GM21619 (cell line): ENCODE results near the gene IL4R.
"Not testable (repeated sequence)": the region's sequence is repeated elsewhere in the genome, so short reads cannot be mapped to it uniquely, and the experiment has no call there.

Experiments used
- ATAC-seq: cut with Tn5 transposase; IDR thresholded peaks from one replicate; pipeline ENCODE4 v1.9.1; 2021; ENCODE audit not compliant: unreplicated experiment

Gene IL4R

DNA sequence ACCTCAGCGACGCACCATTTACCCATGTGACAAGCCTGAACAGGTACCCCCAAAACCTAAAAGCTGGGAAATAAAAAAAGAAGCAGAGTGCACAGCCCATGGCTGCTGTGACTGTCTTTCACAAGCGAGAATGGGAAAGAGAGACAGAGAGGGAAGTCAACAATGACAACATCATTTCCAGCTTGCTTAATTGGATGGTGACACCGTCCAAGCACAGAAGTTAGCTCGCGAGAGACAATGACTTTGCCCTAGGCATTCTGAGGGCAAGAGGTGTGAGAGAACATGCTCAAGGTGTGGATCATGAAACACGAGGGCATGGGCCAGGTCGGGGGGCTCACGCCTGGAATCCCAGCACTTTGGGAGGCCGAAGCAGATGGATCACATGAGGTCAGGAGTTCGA lies 25.9 kb upstream of the IL4R start:
- ATAC-seq: no peak

DNA sequence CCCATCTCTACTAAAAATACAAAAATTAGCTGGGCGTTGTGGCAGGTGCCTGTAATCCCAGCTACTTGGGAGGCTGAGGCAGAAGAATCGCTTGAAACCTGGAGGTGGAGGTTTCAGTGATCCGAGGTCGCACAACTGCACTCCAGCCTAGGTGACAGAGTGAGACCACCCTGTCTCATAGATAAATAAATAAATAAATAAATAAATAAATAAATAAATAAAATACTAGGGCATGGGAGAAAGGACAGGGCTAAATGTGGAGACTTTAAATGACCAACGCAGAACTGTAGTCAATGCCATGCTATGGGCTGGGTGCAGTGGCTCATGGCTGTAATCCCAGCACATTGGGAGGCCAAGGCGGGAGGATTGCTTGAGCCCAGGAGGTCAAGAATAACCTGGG lies 25.5 kb upstream of the IL4R start:
- ATAC-seq: not testable (repeated sequence)

DNA sequence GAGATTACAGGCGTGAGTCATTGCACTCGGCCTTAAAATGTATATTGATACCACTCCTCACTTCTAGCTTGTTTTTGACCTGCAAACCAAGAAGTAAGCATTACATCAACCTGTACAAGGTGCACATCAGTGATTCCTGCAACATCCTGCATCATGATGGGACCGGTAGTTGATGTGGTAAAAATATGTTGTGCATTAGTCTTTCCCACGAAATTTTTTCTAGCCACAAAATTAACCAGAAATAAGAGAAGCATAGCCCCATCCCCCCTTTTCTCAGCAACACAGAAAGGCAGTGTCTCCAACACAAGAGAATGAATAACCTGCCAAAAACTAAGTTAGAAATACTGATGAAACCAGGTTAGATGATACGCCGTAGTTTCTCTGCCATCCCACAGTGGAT lies 24.1 kb upstream of the IL4R start:
- no peak for ATAC-seq

DNA sequence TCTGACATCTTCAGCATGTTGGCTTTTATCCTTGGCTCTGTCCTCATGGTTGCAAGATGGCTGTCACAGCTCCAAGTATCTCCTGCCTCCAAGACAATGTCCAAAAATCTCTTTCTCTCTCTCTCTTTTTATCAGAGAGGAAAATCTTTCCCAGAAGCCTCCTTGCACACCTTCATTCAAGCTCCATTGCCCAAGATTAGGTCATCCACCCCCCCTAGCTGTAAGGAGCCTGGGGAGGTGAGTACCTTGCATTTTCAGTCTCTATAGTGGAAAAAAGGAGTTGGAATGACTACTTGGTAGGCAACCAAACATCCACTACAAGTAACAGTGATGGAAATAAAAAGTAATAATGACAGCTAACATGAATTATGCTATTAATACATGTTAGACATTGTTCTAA lies 23.2 kb upstream of the IL4R start:
- no peak for ATAC-seq

DNA sequence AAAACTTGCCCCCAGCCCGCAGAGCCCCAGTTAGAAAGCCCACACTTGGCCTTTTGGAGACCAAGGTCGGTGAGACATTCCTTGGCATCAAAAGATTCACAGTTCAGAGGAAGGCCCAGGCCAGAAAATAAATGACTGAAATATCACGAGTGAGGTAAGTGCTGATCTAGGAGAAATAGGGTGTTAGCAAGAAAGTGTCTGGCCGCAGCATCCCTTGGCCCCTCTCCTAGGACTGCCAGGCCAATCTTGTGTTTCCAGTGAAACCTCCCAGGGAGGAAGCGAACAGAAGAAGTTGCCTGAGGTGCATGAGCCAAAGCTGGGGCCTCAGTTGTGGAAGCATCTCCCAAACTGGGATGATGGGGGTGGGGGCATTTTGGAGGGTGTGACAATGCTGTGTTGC lies 22.7 kb upstream of the IL4R start:
- ATAC-seq: no peak

DNA sequence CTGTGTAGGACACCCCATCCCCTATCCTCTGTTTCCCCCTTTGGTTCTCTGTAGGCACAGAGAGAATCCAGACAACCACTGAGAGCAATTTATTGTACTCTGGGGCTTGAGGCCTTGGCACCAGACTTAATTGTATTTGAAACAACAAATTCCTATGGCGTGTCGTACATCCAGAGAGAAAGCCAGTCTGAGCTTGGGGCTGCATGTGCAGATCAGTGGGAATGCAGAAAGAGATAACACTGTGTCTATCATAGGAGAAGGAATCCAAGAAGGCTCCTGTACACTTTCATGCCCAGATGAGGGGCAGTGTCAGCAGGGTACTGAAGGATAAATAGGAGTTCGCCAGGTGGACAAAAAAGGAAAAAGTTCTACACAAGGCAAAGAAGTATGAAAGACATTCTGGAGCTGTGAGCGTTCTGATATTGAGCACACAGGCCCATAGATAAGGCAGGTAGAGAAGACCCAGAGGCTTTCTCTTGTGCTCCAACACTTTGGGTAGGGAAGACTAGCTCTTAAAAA lies 22.0 kb upstream of the IL4R start:
- ATAC-seq: no peak

DNA sequence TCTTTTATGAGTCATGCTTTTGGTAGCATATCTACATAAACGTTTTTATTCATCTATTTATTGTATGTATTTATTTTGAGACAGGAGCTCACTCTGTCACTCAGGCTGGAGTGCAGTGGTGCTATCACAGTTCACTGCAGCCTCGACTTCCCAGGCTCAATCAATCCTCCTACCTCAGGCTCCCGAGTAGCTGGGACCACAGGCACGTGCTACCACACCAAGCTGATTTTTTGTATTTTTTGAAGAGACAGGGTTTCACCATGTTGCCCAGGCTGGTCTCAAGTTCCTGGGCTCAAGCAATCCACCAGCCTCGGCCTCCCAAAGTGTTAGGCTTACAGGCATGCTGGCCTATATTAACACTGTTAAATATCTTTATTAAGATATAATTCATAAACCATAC lies 20.4 kb upstream of the IL4R start:
- ATAC-seq: no peak

DNA sequence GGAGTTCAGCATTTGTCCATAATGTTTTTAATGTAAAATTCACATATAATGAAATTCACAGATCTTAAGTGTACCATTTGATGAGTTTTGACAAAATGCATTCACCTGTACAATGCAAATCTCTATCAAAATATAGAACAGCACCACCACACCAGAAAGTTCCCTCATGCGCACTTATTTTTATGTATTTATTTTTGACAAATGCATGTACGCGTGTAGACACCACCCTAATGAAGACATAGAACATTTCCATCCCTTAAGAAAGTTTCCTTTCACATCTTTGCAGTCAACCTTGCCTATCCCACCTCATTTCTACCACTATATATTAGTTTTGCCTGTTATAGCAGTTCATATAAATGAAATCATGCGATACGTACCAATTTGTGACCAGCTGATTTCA lies 15.6 kb upstream of the IL4R start:
- no peak for ATAC-seq

DNA sequence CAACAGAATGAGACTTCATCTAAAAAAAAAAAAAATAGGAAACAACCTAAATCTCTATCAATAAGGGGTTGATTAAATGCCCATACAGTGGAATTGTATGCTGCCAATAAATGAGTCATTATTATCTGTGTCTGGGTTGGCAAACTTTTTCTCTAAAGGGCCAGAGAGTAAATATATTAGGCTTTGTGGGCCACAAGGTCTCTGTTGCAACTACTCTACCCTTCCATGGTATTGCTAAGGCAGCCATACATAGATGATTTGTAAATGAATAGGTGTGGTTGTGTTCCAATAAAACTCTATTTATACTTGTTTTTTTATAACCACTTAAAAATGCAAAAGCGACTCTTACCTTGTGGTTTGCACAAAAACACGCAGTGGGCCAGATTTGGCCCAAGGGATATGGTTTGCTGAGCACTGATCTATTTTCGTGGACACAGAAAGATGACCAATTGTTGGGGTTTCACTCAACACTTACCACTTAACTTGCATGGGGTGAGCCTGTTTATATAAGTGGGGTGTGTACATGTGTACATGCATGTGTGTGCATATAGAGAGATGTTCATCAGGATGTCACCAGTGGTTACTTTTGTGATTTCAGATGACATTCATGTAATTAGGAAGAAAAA lies 12.4 kb upstream of the IL4R start:
- ATAC-seq: peak; percentile 65

DNA sequence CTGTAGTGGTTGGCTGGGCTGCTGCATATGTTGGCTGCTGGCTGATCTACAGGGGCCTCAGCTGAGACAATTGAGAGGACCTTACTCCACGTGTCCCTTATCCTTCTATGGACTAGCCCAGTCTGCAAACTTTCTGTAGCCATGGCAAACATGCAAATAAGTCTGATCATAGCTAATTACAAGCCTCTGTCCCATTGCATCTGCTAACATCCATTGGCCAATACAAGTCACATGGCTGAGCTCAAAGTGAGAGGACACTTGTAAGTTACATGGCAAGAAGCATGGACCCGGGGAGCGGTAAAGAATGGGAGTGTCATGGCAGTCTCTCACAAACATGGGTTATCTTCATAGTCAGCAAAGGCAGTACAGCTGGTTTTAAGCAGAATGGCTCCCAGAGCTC lies 11.6 kb upstream of the IL4R start:
- ATAC-seq: no peak

DNA sequence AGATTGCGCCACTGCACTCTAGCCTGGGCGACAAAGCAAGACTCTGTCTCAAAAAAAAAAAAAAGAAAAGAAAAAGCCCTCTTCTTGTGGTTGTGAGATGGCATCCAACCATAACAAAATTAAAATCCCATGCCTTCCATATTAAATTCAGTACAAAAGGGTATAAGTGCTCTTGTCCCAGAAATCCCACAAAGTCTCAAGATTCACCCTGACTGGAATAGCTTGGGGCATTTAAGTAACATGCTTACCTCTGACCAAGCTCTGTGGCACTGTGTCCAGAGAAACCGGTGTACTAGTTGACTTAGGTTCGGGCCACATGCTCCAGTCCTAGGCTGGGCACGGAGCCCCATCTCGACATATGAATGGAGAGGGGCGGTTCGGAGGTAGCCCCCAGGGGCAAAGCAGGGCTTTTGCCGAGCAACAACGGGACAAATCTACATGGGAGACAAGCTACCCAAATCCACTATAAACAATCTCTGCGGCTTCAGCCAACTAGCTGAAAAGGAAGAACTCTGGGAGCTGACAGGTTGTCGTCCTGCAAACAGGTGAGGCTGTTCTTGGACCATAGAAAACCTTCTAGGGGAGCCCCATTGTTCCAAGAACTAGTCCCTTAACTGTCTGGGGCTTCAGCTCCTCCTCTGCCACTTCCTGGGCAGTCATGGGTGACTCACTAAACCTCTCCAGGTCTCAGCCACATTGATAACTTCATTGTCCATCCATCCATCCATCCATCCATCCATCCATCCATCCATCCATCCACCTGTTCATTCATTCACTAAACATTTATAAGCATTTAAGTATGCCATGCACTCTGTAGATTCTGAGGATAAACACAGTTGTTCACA lies 10.3 kb upstream of the IL4R start:
- ATAC-seq: no peak

DNA sequence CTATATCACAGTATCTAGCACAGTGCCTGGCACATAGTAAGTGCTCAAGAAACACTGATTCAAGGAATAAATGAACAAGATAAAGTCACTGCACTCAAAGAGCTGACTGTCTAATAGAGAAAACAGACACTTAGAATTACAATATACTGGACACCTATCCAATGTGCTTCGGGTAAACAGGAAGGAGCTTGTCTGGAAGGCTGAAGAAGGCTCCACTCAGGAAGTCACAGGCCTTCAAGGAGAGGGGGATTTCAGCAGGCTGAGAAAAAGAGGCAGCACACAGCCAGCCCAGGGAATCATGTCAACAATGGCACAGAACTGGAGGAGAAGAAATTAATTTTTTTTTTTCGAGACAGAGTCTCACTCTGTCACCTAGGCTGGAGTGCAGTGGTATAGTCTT lies 9.7 kb upstream of the IL4R start:
- no peak for ATAC-seq

DNA sequence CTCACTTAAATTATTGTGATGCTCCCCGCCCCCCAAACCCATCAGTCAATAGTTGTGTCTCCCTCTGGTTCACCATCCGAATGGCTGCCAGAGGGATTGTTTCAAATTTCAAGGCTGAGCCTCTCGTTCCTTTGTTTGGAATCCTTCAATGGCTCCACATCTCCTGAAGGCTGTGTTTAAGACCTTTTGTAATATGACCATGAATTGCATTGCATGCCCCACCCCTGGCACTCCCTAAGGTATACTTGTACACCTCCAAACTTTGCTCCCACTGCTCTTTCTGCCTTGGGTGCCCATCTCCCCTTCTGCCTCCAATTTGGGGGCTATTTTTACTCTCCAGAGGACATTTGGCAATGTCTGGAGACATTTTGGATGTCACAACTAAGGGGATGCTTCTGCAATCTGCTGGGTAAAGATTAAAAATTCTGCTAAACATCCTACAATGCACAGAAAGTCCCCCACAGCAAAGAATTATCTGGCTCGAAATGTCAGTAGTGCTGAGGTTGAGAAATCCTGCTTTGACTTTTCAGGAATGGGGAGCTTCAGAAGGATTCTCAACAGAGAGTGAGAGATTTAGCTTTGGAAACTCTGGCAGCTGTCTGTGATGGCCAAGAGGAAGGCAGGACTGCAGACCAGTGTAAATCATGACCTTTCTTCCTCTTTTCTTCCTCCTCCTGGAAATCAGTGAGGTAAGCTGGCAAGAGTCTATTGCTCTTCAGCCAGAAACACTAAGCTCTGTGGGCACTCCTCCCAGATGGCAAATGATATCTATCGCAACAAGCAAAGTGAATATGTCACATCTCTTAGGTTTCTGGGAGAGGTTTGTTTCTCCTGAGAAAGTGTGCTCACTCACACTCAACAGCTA lies 8.7 kb upstream of the IL4R start:
- no peak for ATAC-seq

DNA sequence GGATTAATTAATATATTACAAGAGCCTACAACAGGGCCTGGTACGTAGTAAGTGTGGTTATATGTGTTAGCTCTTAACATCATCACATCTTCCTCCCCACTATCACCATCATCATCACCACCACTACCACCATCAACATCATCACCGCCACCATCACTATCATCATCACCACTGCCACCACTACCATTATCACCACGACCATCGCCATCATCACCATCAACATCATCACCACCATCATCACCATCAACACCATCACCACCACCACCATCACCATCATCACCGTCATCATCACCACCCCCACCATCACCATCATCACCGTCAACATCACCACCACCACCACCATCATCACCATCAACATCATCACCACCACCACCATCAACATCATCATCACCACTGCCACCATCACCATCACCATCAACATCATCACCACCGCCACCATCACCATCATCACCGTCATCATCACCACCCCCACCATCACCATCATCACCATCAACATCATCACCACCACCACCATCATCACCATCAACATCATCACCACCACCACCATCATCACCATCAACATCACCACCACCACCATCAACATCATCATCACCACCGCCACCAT lies 7.8 kb upstream of the IL4R start:
- ATAC-seq: no peak

DNA sequence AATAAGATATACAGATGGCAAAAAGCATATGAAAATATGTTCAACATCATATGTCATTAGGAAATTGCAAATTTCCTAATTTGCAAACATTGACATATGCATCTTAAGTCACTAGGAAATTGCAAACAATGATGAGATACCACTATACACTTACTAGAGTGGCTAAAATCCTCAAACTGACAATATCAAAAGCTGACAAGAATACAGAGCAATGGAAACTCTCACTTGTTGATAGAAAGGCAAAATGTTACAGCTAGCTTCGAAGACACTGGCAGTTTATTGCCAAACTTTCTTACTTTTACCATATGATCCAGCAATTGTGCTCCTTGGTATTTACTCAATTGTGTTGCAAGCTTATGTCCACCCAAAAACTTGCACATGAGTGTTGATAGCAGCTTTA lies 5.0 kb upstream of the IL4R start:
- ATAC-seq: no peak

DNA sequence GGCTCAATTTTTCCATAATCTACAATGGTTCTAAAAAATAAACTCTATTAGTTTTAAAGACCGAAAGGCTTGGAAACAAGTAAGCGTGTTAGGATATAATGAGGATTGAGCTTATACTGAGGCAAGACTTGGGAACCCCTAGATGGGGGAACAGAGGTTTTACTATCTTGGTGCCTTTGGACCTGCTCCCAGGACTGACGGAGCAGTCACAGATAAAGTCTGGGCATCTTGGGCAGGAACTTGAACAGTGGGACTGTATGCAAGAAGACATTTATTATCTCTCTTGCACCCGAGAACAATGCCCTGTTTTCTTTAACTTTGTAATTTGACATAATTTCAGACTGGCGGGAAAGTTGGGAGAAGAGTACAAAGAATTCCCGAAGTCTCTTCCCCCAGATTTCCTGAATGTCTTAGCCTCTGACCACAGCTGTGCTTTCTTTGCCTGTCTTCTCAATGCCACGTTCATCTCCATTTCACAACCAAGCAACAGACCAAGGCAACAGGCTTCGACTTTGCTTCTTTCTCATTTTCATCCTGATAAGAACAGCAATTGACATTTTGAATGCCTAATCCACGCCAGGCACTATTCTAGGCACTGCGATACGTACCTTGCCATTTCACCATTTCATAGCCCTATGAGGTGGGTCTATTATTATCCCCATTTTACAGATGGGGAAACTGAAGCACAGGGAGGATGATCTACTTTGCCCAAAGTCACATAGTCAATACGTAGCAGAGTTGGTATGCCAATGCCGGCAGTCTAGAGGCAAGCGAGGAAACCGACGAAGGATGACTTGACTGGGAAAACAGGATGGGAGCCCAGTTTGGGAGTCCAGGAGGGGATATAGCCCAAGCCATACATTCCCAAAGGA lies 3.0 kb upstream of the IL4R start:
- ATAC-seq: no peak

DNA sequence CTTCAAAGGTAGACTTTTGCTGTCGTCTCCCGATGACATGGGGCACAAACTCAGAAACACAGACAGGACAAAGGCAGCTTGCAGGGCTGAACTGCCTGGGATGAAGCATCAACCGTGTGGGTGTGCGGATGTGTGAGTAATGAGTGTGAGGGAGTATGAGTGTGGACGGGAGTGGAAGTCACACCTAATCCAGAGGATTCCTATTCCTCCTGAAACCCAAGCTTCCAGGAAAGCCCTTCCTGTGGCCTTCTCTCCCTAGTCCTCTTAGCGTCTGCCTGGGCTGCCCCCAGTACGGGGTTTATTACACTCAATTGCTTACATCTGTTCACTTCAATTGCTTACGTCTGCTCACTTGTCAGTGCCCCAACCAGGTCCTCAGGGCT lies 2.3 kb upstream of the IL4R start:
- ATAC-seq: no peak

DNA sequence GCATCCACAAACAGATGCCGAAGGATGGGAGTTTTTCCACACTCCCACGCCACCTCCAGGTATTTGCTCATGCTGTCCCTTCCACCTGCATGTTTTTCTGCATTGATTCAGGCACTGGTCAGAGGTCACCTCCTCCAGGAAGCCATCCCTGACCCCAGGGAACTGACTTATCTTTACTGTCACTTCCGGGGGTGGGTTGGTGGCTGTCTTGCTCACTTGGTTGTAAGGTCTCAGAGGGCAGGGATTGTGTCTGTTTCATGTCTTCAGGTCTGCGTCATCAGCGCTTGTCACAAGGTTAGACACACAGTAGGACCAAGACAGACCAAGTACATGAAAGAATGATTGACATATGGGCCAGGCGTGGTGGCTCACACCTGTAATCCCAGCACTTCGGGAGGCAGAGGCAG lies 1.9 kb upstream of the IL4R start:
- ATAC-seq: no peak

DNA sequence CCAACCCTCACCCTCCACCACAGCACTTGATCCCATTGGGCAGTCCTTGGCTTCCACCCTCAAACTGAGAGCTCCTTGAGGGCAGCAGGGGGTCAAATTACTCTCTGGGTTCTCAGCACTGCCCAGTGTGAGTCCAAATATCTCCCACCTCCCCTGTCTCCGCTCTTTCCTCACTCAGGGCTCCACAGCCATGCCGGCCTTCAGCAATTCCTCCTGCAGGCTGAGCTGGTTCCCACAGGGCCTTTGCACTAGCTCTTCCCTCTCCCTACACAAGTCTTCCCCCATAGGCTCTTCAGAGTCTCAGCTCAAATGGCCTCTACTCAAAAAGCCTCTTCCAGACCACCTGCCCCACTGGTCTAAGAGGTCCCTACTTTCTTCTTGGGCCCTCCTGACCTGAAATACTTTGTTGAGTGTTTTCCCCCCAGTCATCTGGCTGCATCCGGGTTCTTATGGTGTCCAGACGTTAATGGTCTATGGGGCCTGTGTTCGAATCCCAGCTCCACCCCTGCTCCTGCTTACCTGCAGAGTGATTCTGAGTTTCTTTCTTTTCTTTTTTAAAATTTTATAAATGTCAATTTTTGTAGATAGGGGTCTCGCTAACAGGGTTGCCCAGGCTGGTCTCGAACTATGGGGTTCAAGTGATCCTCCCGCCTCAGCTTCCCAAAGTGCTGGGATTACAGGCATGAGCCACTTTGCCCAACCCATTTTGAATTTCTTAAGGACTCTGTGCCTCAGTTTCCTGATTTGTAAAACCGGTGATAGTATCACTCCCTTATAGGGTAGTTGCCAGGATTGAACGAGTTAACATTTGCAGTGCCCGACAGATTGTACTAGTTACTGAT lies 973 bp upstream of the IL4R start:
- no peak for ATAC-seq
